ENCODE measurements around the gene WDR75. TPM values are rescaled to one million over a fixed set of nuclear protein-coding genes. Genes with fewer than 3 reads are reported as not detected.

Gene WDR75
- total RNA-seq, 1 donor from 2014 or later = 33.0 TPM

DNA sequence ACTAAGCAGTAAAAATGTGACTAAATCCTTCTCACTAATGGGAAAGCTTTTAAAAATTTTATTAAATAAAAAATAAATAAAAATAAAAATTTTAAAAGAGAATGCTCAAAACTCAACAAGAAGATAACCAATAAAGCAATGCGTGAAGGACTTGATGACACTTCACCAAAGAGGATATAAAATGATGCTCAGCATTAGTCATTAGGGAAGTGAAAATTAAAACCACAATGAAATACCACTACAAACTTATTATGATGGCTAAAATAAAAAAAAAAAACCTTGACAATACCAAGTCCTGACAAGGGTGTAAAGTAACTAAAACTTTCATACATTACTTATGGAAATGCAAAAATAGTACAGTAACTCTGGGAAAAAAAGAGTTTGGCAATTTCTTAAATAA lies 3.3 kb upstream of the WDR75 start:
- H3K36me3 Mint-ChIP-seq (ENCODE audit: low read depth, unreplicated experiment) = no peaks in the 10 kb centered on the region
- H3K27me3 Mint-ChIP-seq (ENCODE audit: unreplicated experiment) = peaks cover 1% of the 10 kb centered on the region
- no peaks in the 10 kb centered on the region for H3K9me3 Mint-ChIP-seq (ENCODE audit: unreplicated experiment)
- H3K27ac Mint-ChIP-seq (ENCODE audit: unreplicated experiment) = no peak overlapping the region
- no peak overlapping the region for H3K4me3 Mint-ChIP-seq (ENCODE audit: unreplicated experiment)
- peaks cover 14% of the 10 kb centered on the region for H3K4me1 Mint-ChIP-seq (ENCODE audit: unreplicated experiment)
- TF ChIP-seq, protein P1, sequence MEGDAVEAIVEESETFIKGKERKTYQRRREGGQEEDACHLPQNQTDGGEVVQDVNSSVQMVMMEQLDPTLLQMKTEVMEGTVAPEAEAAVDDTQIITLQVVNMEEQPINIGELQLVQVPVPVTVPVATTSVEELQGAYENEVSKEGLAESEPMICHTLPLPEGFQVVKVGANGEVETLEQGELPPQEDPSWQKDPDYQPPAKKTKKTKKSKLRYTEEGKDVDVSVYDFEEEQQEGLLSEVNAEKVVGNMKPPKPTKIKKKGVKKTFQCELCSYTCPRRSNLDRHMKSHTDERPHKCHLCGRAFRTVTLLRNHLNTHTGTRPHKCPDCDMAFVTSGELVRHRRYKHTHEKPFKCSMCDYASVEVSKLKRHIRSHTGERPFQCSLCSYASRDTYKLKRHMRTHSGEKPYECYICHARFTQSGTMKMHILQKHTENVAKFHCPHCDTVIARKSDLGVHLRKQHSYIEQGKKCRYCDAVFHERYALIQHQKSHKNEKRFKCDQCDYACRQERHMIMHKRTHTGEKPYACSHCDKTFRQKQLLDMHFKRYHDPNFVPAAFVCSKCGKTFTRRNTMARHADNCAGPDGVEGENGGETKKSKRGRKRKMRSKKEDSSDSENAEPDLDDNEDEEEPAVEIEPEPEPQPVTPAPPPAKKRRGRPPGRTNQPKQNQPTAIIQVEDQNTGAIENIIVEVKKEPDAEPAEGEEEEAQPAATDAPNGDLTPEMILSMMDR (IDR thresholded peaks at IDR 0.05; ENCODE audit: unreplicated experiment) = no peak
- no peak for DNase-seq (ENCODE audit: low spot score)

DNA sequence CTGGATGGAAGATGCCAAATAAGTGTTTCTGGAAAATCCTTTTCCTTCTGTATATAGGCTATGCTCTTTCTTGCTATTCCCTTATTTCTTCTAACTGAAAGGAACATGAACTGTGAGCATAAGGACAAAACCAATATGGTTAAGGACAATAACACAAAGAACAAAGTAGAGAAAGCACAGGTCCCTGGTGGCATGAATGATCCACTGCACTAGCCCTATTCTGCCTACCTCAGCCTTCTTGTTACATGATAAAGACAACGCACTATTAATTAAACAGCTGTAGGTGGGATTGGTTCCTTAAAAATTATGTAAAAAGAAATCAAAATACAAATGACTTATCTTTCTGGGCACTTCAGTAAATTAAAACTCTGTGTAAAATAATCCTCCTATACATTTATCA lies 1.9 kb upstream of the WDR75 start:
- no peaks in the 10 kb centered on the region for H3K9me3 Mint-ChIP-seq (ENCODE audit: unreplicated experiment)
- peaks cover 14% of the 10 kb centered on the region for H3K4me1 Mint-ChIP-seq (ENCODE audit: unreplicated experiment)
- TF ChIP-seq, protein P1 (IDR thresholded peaks at IDR 0.05; ENCODE audit: unreplicated experiment) = peak; percentile 18
- H3K27me3 Mint-ChIP-seq (ENCODE audit: unreplicated experiment) = peaks cover 1% of the 10 kb centered on the region
- H3K36me3 Mint-ChIP-seq (ENCODE audit: low read depth, unreplicated experiment) = no peaks in the 10 kb centered on the region
- no peak overlapping the region for H3K4me3 Mint-ChIP-seq (ENCODE audit: unreplicated experiment)
- no peak overlapping the region for H3K27ac Mint-ChIP-seq (ENCODE audit: unreplicated experiment)
- DNase-seq (ENCODE audit: low spot score) = no peak

DNA sequence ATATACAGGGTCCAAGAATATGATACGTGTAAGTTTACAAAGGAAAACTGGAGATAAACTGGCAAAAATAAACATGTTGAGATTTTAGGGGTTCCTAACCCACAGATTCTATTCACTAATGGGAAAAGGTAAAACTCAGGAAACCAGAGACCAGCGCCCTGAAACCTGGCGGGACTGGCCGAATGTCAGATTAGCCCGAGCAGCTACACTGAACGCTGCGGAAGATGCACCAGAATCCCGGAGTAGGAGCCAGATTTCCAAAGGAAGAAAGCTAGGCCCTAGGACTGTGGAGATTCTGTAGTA lies 679 bp upstream of the WDR75 start:
- Mint-ChIP-seq H3K36me3 (ENCODE audit: low read depth, unreplicated experiment) (no peaks in the 10 kb centered on the region), H3K4me3 (ENCODE audit: unreplicated experiment) (peak overlapping the region; percentile 99), H3K4me1 (ENCODE audit: unreplicated experiment) (peaks cover 14% of the 10 kb centered on the region), H3K27me3 (ENCODE audit: unreplicated experiment) (peaks cover 1% of the 10 kb centered on the region), H3K9me3 (ENCODE audit: unreplicated experiment) (no peaks in the 10 kb centered on the region), H3K27ac (ENCODE audit: unreplicated experiment) (peak overlapping the region; percentile 98)
- TF ChIP-seq, protein P1 (IDR thresholded peaks at IDR 0.05; ENCODE audit: unreplicated experiment) = no peak
- no peak for DNase-seq (ENCODE audit: low spot score)

DNA sequence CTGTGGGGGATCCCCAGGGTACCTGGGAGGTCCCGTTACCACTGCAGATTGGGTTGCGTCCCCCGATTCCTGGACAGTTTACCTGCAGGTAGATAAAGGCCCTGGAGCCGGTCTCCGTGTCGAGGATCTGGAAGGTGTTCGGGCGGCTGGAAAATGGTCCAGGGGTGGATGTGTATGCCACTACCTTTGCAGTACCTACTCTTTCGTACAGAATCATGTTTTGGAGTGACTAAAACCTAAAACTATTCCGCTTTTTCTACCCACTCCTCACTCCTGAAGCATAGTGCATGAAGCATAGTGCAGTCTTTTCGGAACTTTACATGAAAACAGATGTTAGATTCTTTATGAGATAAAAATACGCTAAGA lies 418 bp downstream of the WDR75 start:
- no peaks in the 10 kb centered on the region for H3K27me3 Mint-ChIP-seq (ENCODE audit: unreplicated experiment)
- no peaks in the 10 kb centered on the region for H3K9me3 Mint-ChIP-seq (ENCODE audit: unreplicated experiment)
- DNase-seq (ENCODE audit: low spot score) = no peak
- peak overlapping the region; percentile 99 for H3K4me3 Mint-ChIP-seq (ENCODE audit: unreplicated experiment)
- H3K36me3 Mint-ChIP-seq (ENCODE audit: low read depth, unreplicated experiment) = no peaks in the 10 kb centered on the region
- H3K4me1 Mint-ChIP-seq (ENCODE audit: unreplicated experiment) = peaks cover 14% of the 10 kb centered on the region
- TF ChIP-seq, protein P1 (IDR thresholded peaks at IDR 0.05; ENCODE audit: unreplicated experiment) = no peak
- peak overlapping the region; percentile 98 for H3K27ac Mint-ChIP-seq (ENCODE audit: unreplicated experiment)

DNA sequence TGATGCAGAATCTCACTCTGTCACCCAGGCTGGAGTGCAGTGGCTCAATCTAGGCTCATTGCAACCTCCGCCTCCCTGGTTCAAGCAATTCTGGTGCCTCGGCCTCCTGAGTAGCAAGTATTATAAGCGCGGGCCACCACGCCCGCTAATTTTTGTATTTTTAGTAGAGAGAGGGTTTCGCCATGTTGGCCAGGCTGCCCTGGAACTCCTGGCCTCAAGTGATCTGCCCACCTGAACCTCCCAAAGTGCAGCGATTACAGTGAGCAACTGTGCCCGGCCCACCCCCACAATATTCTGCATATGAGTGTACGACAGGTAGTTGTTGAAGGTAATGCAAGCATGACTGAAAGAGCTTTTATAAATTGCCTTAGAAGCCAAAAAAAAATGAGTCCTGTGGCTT lies 1.2 kb downstream of the WDR75 start:
- no peak for DNase-seq (ENCODE audit: low spot score)
- TF ChIP-seq, protein P1 (IDR thresholded peaks at IDR 0.05; ENCODE audit: unreplicated experiment) = no peak
- no peaks in the 10 kb centered on the region for H3K27me3 Mint-ChIP-seq (ENCODE audit: unreplicated experiment)
- H3K4me1 Mint-ChIP-seq (ENCODE audit: unreplicated experiment) = peaks cover 14% of the 10 kb centered on the region
- no peak overlapping the region for H3K27ac Mint-ChIP-seq (ENCODE audit: unreplicated experiment)
- peak overlapping the region; percentile 24 for H3K4me3 Mint-ChIP-seq (ENCODE audit: unreplicated experiment)
- no peaks in the 10 kb centered on the region for H3K9me3 Mint-ChIP-seq (ENCODE audit: unreplicated experiment)
- H3K36me3 Mint-ChIP-seq (ENCODE audit: low read depth, unreplicated experiment) = no peaks in the 10 kb centered on the region
